GM13977 (cell line): ENCODE results near the gene ITPK1.
"Not testable (repeated sequence)": the region's sequence is repeated elsewhere in the genome, so short reads cannot be mapped to it uniquely, and the experiment has no call there.

Experiments used
- DNase-seq: peaks from one replicate; pipeline ENCODE4 v3.0.0; 2012; ENCODE audit warnings: low spot score
- in situ Hi-C: fragments of 300-500 bp; cut with MboI; formaldehyde crosslinking; loops from one replicate; pipeline ENCODE4 v1.12.0; 2022; ENCODE audit warnings: low sequenced_read_pairs, low pct_unique_long_range_greater_than_20kb, mixed read lengths, inconsistent platforms; ENCODE audit not compliant: unreplicated experiment
- TF ChIP-seq, protein P1 (sequence below): IDR thresholded peaks from 2 replicates; pipeline ENCODE4 v1.5.1; 2012; ENCODE audit warnings: mild to moderate bottlenecking, control low read depth; ENCODE audit not compliant: insufficient read depth; ENCODE audit errors: extremely low read depth, missing control alignments

ITPK1 gene

DNA sequence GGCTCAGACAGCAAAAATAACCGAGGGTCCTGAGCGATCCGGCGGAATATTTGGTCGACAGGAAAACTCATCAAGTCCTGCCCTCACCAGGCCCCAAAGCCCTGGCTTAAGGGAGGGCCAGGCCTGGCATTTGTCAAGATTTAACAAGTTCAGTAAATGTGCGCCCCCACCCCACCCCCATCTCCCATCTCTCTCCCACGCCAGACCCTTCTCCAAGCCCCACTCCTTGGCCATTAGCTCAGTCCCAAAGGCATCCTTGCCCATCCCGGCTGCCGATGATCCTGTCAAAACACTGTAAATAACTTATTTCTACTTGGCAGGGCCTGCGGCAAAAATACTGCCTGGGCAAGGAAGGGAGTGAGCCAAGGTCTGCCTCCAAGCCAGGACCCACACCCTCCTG, 52.8 kb downstream of the ITPK1 start:
- in situ Hi-C loops = no loop called here
- TF ChIP-seq, protein P1, sequence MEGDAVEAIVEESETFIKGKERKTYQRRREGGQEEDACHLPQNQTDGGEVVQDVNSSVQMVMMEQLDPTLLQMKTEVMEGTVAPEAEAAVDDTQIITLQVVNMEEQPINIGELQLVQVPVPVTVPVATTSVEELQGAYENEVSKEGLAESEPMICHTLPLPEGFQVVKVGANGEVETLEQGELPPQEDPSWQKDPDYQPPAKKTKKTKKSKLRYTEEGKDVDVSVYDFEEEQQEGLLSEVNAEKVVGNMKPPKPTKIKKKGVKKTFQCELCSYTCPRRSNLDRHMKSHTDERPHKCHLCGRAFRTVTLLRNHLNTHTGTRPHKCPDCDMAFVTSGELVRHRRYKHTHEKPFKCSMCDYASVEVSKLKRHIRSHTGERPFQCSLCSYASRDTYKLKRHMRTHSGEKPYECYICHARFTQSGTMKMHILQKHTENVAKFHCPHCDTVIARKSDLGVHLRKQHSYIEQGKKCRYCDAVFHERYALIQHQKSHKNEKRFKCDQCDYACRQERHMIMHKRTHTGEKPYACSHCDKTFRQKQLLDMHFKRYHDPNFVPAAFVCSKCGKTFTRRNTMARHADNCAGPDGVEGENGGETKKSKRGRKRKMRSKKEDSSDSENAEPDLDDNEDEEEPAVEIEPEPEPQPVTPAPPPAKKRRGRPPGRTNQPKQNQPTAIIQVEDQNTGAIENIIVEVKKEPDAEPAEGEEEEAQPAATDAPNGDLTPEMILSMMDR = no peak
- DNase-seq = no peak

DNA sequence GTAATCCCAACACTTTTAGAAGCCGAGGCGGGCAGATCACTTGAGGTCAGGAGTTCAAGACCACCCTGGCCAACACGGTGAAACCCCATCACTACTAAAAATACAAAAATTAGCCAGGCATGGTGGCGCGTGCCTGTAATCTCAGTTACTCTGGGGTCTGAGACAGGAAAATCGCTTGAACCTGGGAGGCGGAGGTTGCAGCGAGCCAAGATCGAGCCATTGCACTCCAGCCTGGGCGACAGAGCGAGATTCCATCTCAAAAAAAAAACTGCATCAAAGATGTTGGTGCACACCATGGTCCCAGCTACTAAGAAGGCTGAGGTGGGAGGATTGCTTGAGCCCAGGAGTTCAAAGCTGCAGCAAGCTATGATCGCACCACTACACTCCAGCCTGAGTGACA, 53.7 kb downstream of the ITPK1 start:
- DNase-seq, in situ Hi-C loops: not testable (repeated sequence)

GRCh38 chr14:93061380-93062012, 54.2 kb downstream of the ITPK1 start:
- TF ChIP-seq, protein P1 = no peak
- no peak for DNase-seq
- in situ Hi-C loops = no loop called here

GRCh38 chr14:93060841-93061240, 54.9 kb downstream of the ITPK1 start:
- DNase-seq = no peak
- TF ChIP-seq, protein P1 = no peak
- in situ Hi-C loops = no loop called here

DNA sequence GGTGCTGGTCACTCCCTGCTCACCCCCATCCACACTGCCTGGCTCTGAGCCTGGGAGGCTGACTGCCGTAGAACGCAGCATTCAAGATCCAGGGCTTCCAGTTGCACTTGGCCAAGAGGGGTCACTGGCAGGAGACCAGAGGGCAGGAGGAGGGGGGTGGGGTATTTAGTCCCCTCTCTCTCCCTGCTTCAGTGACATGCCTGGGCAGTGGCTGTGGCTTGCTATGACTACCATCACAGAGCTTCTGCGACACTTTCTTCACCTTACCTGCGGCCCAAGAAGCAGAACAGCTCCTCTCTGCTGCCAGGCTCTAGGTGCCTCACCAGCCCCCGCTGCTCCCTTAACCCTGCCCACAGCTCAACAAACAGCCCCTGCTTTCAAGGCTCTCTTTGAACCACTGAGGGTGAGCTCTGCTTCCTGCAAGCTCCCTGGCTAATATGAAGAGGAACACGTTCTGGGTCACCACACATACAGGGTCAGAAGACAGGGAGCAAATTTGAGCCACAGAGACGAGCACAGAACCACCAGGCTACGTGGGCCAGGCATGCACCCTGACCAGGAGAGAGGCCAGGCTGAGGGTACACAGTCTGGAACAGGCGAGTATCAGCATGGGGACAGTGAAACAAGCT, 55.7 kb downstream of the ITPK1 start:
- TF ChIP-seq, protein P1 = no peak
- no peak for DNase-seq
- in situ Hi-C loops = no loop called here

- DNase-seq = no peak
- in situ Hi-C loops = no loop called here
- TF ChIP-seq, protein P1 = no peak
Measured at GRCh38 chr14:93059260-93059659, 56.5 kb downstream of the ITPK1 start.

DNA sequence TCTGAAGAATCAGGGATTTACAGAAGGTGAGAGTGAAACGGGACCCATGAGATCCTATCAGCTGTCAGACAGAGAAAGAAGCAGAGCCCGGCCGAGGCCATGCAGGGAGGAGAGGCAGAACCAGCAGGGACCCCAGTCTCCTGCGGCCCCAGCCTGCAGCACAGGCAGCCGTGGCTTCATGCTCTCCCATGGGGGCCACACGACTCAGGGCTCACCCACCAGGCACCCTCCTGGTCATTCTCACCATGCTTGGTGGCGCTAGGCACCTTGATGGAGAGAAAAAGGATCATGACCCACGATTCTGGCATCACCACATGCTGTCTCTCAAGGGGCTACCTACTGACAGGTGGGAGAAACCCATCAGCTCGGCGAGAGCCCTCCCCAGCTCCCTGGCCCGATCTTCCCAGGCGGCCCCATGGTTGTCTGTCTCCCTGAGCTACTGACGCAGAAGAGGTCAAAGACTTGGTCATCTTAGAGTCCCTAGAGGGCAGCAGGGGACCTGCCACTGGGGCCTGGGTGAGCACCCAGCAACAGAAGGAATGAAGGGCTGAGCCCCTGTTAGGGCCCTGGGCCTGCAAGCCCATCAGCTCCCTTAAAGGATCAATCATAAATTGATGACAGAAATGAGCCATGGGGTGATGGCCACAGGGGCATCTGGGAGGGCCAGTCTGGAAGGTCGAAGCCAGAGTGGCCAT, 58.0 kb downstream of the ITPK1 start:
- in situ Hi-C loops = no loop called here
- DNase-seq = no peak
- TF ChIP-seq, protein P1 = no peak
